ENCODE results near the gene EML4.

The EML4 gene

GRCh38 chr2:42200926-42201855, 32.0 kb downstream of the EML4 start:
- ChIA-PET CTCF (interaction anchor here (1.3 kb wide), 1 partner anchor 125 kb away, joined by 5 read pairs; no protein-coding TSS in a partner anchor), POLR2A (no interaction called here)
- WGBS (ENCODE audit: insufficient coverage): 100% methylated on average over 2 of the region's 5 CpGs

GRCh38 chr2:42202634-42203008, 33.5 kb downstream of the EML4 start:
- no peaks in the 10 kb centered on the region for H3K27me3 ChIP-seq (replicated peaks in 2 of 5; ENCODE audit: control insufficient read depth in 4 of 5, insufficient read depth in 5 of 5, low read length in 4 of 5)
- no peak overlapping the region for H3K4me3 ChIP-seq (ENCODE audit: control insufficient read depth in 1 of 7, extremely low read depth in 1 of 7, insufficient read depth in 4 of 7, low read depth in 2 of 7, low read length in 6 of 7)
- CTCF ChIA-PET: no interaction called here
- no peak overlapping the region for H3K27ac ChIP-seq (ENCODE audit: insufficient read depth in 1 of 2, low read depth in 1 of 2, low read length in 2 of 2, poor library complexity in 1 of 2, severe bottlenecking in 2 of 2)
- POLR2A ChIA-PET: interaction anchor here (0.6 kb wide), 1 partner anchor 8 kb away, joined by 3 read pairs; no protein-coding TSS in a partner anchor
- DNase-seq: no peak
- H3K36me3 ChIP-seq (ENCODE audit: control insufficient read depth in 4 of 4, insufficient read depth in 4 of 4, low read length in 3 of 4): no peaks in the 10 kb centered on the region
- peaks cover 0 to 4% (median 0%) of the 10 kb centered on the region in 4 experiments for H3K4me1 ChIP-seq (ENCODE audit: control extremely low read depth in 1 of 4, control insufficient read depth in 4 of 4, insufficient read depth in 4 of 4, low read length in 3 of 4)
- H3K9me3 ChIP-seq (ENCODE audit: control extremely low read depth in 1 of 5, control insufficient read depth in 4 of 5, insufficient read depth in 2 of 5, low read depth in 1 of 5, low read length in 4 of 5): no peaks in the 10 kb centered on the region
- WGBS (ENCODE audit: insufficient coverage): 80% methylated on average over 1 of the region's 2 CpGs

More at GRCh38 chr2:42200926-42201855, 32.0 kb downstream of the EML4 start:
- no peaks in the 10 kb centered on the region for H3K9me3 ChIP-seq (ENCODE audit: control extremely low read depth in 1 of 5, control insufficient read depth in 4 of 5, insufficient read depth in 2 of 5, low read depth in 1 of 5, low read length in 4 of 5)
- H3K36me3 ChIP-seq (ENCODE audit: control insufficient read depth in 4 of 4, insufficient read depth in 4 of 4, low read length in 3 of 4): no peaks in the 10 kb centered on the region
- no peak for DNase-seq
- H3K27me3 ChIP-seq (replicated peaks in 2 of 5; ENCODE audit: control insufficient read depth in 4 of 5, insufficient read depth in 5 of 5, low read length in 4 of 5): no peaks in the 10 kb centered on the region
- no peak overlapping the region for H3K27ac ChIP-seq (ENCODE audit: insufficient read depth in 1 of 2, low read depth in 1 of 2, low read length in 2 of 2, poor library complexity in 1 of 2, severe bottlenecking in 2 of 2)
- H3K4me3 ChIP-seq (ENCODE audit: control insufficient read depth in 1 of 7, extremely low read depth in 1 of 7, insufficient read depth in 4 of 7, low read depth in 2 of 7, low read length in 6 of 7): no peak overlapping the region
- H3K4me1 ChIP-seq (ENCODE audit: control extremely low read depth in 1 of 4, control insufficient read depth in 4 of 4, insufficient read depth in 4 of 4, low read length in 3 of 4): peaks cover 0 to 9% (median 6%) of the 10 kb centered on the region in 4 experiments

GRCh38 chr2:42203792-42204191, 34.6 kb downstream of the EML4 start:
- H3K9me3 ChIP-seq (ENCODE audit: control extremely low read depth in 1 of 5, control insufficient read depth in 4 of 5, insufficient read depth in 2 of 5, low read depth in 1 of 5, low read length in 4 of 5): no peaks in the 10 kb centered on the region
- POLR2A ChIA-PET: no interaction called here
- 90% methylated on average over 3 of the region's 4 CpGs for WGBS (ENCODE audit: insufficient coverage)

GRCh38 chr2:42205337-42205736, 36.2 kb downstream of the EML4 start:
- POLR2A ChIA-PET: no interaction called here
- no peaks in the 10 kb centered on the region for H3K4me1 ChIP-seq (ENCODE audit: control extremely low read depth in 1 of 4, control insufficient read depth in 4 of 4, insufficient read depth in 4 of 4, low read length in 3 of 4)

More at GRCh38 chr2:42203792-42204191, 34.6 kb downstream of the EML4 start:
- no peak overlapping the region for H3K27ac ChIP-seq (ENCODE audit: insufficient read depth in 1 of 2, low read depth in 1 of 2, low read length in 2 of 2, poor library complexity in 1 of 2, severe bottlenecking in 2 of 2)
- no peaks in the 10 kb centered on the region for H3K27me3 ChIP-seq (replicated peaks in 2 of 5; ENCODE audit: control insufficient read depth in 4 of 5, insufficient read depth in 5 of 5, low read length in 4 of 5)
- no peaks in the 10 kb centered on the region for H3K36me3 ChIP-seq (ENCODE audit: control insufficient read depth in 4 of 4, insufficient read depth in 4 of 4, low read length in 3 of 4)
- H3K4me3 ChIP-seq (ENCODE audit: control insufficient read depth in 1 of 7, extremely low read depth in 1 of 7, insufficient read depth in 4 of 7, low read depth in 2 of 7, low read length in 6 of 7): no peak overlapping the region
- CTCF ChIA-PET: no interaction called here
- DNase-seq: no peak
- peaks cover 0 to 1% (median 0%) of the 10 kb centered on the region in 4 experiments for H3K4me1 ChIP-seq (ENCODE audit: control extremely low read depth in 1 of 4, control insufficient read depth in 4 of 4, insufficient read depth in 4 of 4, low read length in 3 of 4)

GRCh38 chr2:42207826-42208225, 38.7 kb downstream of the EML4 start:
- ChIA-PET CTCF (interaction anchor here (1.0 to 1.9 kb wide), 3 partner anchors 113 to 339 kb away, joined by 3 to 5 read pairs (median 3); no protein-coding TSS in a partner anchor), POLR2A (no interaction called here)
- Histone ChIP-seq H3K36me3 (ENCODE audit: control insufficient read depth in 4 of 4, insufficient read depth in 4 of 4, low read length in 3 of 4) (no peaks in the 10 kb centered on the region), H3K27ac (ENCODE audit: insufficient read depth in 1 of 2, low read depth in 1 of 2, low read length in 2 of 2, poor library complexity in 1 of 2, severe bottlenecking in 2 of 2) (no peak overlapping the region), H3K9me3 (ENCODE audit: control extremely low read depth in 1 of 5, control insufficient read depth in 4 of 5, insufficient read depth in 2 of 5, low read depth in 1 of 5, low read length in 4 of 5) (no peaks in the 10 kb centered on the region), H3K4me3 (ENCODE audit: control insufficient read depth in 1 of 7, extremely low read depth in 1 of 7, insufficient read depth in 4 of 7, low read depth in 2 of 7, low read length in 6 of 7) (no peak overlapping the region), H3K27me3 (replicated peaks in 2 of 5; ENCODE audit: control insufficient read depth in 4 of 5, insufficient read depth in 5 of 5, low read length in 4 of 5) (no peaks in the 10 kb centered on the region), H3K4me1 (ENCODE audit: control extremely low read depth in 1 of 4, control insufficient read depth in 4 of 4, insufficient read depth in 4 of 4, low read length in 3 of 4) (no peaks in the 10 kb centered on the region)
- 100% methylated on average over 1 of the region's 5 CpGs for WGBS (ENCODE audit: insufficient coverage)
- DNase-seq: no peak

More at GRCh38 chr2:42205337-42205736, 36.2 kb downstream of the EML4 start:
- Histone ChIP-seq H3K36me3 (ENCODE audit: control insufficient read depth in 4 of 4, insufficient read depth in 4 of 4, low read length in 3 of 4) (no peaks in the 10 kb centered on the region), H3K4me3 (ENCODE audit: control insufficient read depth in 1 of 7, extremely low read depth in 1 of 7, insufficient read depth in 4 of 7, low read depth in 2 of 7, low read length in 6 of 7) (no peak overlapping the region), H3K9me3 (ENCODE audit: control extremely low read depth in 1 of 5, control insufficient read depth in 4 of 5, insufficient read depth in 2 of 5, low read depth in 1 of 5, low read length in 4 of 5) (no peaks in the 10 kb centered on the region), H3K27me3 (replicated peaks in 2 of 5; ENCODE audit: control insufficient read depth in 4 of 5, insufficient read depth in 5 of 5, low read length in 4 of 5) (no peaks in the 10 kb centered on the region), H3K27ac (ENCODE audit: insufficient read depth in 1 of 2, low read depth in 1 of 2, low read length in 2 of 2, poor library complexity in 1 of 2, severe bottlenecking in 2 of 2) (no peak overlapping the region)
- no peak for DNase-seq
- CTCF ChIA-PET: interaction anchor here (0.6 kb wide), 1 partner anchor 9 kb away, joined by 3 read pairs; no protein-coding TSS in a partner anchor

- Histone ChIP-seq H3K36me3 (ENCODE audit: control insufficient read depth in 4 of 4, insufficient read depth in 4 of 4, low read length in 3 of 4) (no peaks in the 10 kb centered on the region), H3K27ac (ENCODE audit: insufficient read depth in 1 of 2, low read depth in 1 of 2, low read length in 2 of 2, poor library complexity in 1 of 2, severe bottlenecking in 2 of 2) (no peak overlapping the region), H3K27me3 (replicated peaks in 2 of 5; ENCODE audit: control insufficient read depth in 4 of 5, insufficient read depth in 5 of 5, low read length in 4 of 5) (no peaks in the 10 kb centered on the region), H3K9me3 (ENCODE audit: control extremely low read depth in 1 of 5, control insufficient read depth in 4 of 5, insufficient read depth in 2 of 5, low read depth in 1 of 5, low read length in 4 of 5) (no peaks in the 10 kb centered on the region), H3K4me3 (ENCODE audit: control insufficient read depth in 1 of 7, extremely low read depth in 1 of 7, insufficient read depth in 4 of 7, low read depth in 2 of 7, low read length in 6 of 7) (no peak overlapping the region), H3K4me1 (ENCODE audit: control extremely low read depth in 1 of 4, control insufficient read depth in 4 of 4, insufficient read depth in 4 of 4, low read length in 3 of 4) (no peaks in the 10 kb centered on the region)
- DNase-seq: no peak
- WGBS (ENCODE audit: insufficient coverage): 100% methylated on average over 1 of the region's 2 CpGs
- ChIA-PET CTCF (no interaction called here), POLR2A (no interaction called here)
Observed at GRCh38 chr2:42210203-42210602, 41.0 kb downstream of the EML4 start.

GRCh38 chr2:42211291-42211690, 42.1 kb downstream of the EML4 start:
- no peaks in the 10 kb centered on the region for H3K36me3 ChIP-seq (ENCODE audit: control insufficient read depth in 4 of 4, insufficient read depth in 4 of 4, low read length in 3 of 4)
- no peaks in the 10 kb centered on the region for H3K9me3 ChIP-seq (ENCODE audit: control extremely low read depth in 1 of 5, control insufficient read depth in 4 of 5, insufficient read depth in 2 of 5, low read depth in 1 of 5, low read length in 4 of 5)
- DNase-seq: no peak
- no peak overlapping the region for H3K4me3 ChIP-seq (ENCODE audit: control insufficient read depth in 1 of 7, extremely low read depth in 1 of 7, insufficient read depth in 4 of 7, low read depth in 2 of 7, low read length in 6 of 7)
- WGBS (ENCODE audit: insufficient coverage): 100% methylated on average over 3 of the region's 5 CpGs
- H3K27ac ChIP-seq (ENCODE audit: insufficient read depth in 1 of 2, low read depth in 1 of 2, low read length in 2 of 2, poor library complexity in 1 of 2, severe bottlenecking in 2 of 2): no peak overlapping the region
- ChIA-PET CTCF (interaction anchor here (1.2 kb wide), 1 partner anchor 15 kb away, joined by 3 read pairs; no protein-coding TSS in a partner anchor), POLR2A (no interaction called here)
- no peaks in the 10 kb centered on the region for H3K4me1 ChIP-seq (ENCODE audit: control extremely low read depth in 1 of 4, control insufficient read depth in 4 of 4, insufficient read depth in 4 of 4, low read length in 3 of 4)
- H3K27me3 ChIP-seq (replicated peaks in 2 of 5; ENCODE audit: control insufficient read depth in 4 of 5, insufficient read depth in 5 of 5, low read length in 4 of 5): no peaks in the 10 kb centered on the region
